ENCODE measurements around the gene ZNF850. TPM values are rescaled to one million over a fixed set of nuclear protein-coding genes. Genes with fewer than 3 reads are reported as not detected.
A peak's percentile ranks its signal among the peaks of the same experiment; 100 is the strongest.

Gene ZNF850
- total RNA-seq, 1 experiment from 2014 or later, result 9.0 TPM

DNA sequence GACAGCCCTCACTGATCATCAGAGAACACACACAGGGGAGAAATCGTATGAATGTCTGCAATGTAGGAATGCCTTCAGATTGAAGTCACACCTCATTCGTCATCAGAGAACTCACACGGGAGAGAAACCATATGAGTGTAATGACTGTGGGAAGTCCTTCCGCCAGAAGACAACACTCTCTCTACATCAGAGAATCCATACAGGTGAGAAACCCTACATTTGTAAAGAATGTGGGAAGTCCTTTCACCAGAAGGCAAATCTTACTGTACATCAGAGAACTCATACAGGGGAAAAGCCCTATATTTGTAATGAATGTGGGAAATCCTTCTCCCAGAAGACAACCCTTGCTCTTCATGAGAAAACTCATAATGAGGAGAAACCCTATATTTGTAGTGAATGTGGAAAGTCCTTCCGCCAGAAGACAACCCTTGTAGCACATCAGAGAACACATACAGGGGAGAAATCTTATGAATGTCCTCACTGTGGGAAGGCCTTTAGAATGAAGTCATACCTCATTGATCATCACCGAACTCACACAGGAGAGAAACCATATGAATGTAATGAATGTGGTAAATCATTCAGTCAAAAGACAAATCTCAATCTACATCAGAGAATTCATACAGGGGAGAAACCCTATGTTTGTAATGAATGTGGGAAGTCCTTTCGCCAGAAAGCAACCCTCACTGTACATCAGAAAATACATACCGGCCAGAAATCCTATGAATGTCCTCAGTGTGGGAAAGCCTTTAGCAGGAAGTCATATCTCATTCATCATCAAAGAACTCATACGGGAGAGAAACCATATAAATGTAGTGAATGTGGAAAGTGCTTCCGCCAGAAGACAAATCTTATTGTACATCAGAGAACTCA lies 52.7 kb downstream of the ZNF850 start:
- no peak for DNase-seq
- no TSS peak for BruUV-seq (replicated peaks)
- TF ChIP-seq, protein P1, sequence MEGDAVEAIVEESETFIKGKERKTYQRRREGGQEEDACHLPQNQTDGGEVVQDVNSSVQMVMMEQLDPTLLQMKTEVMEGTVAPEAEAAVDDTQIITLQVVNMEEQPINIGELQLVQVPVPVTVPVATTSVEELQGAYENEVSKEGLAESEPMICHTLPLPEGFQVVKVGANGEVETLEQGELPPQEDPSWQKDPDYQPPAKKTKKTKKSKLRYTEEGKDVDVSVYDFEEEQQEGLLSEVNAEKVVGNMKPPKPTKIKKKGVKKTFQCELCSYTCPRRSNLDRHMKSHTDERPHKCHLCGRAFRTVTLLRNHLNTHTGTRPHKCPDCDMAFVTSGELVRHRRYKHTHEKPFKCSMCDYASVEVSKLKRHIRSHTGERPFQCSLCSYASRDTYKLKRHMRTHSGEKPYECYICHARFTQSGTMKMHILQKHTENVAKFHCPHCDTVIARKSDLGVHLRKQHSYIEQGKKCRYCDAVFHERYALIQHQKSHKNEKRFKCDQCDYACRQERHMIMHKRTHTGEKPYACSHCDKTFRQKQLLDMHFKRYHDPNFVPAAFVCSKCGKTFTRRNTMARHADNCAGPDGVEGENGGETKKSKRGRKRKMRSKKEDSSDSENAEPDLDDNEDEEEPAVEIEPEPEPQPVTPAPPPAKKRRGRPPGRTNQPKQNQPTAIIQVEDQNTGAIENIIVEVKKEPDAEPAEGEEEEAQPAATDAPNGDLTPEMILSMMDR (IDR thresholded peaks at IDR 0.05; ENCODE audit: unreplicated experiment), result no peak
- Mint-ChIP-seq H3K9me3 (ENCODE audit: low read depth, unreplicated experiment) (peaks cover 24% of the 10 kb centered on the region), H3K27me3 (ENCODE audit: unreplicated experiment) (no peaks in the 10 kb centered on the region), H3K27ac (ENCODE audit: unreplicated experiment) (no peak overlapping the region), H3K4me1 (ENCODE audit: low read depth, unreplicated experiment) (no peaks in the 10 kb centered on the region), H3K36me3 (ENCODE audit: insufficient read depth, unreplicated experiment) (peaks cover 49% of the 10 kb centered on the region), H3K4me3 (ENCODE audit: low read depth, unreplicated experiment) (no peak overlapping the region)
- intact Hi-C loops (cut with micrococcal nuclease; ENCODE audit: unreplicated experiment), result no loop called here
- CTCF ChIA-PET, result no interaction called here

DNA sequence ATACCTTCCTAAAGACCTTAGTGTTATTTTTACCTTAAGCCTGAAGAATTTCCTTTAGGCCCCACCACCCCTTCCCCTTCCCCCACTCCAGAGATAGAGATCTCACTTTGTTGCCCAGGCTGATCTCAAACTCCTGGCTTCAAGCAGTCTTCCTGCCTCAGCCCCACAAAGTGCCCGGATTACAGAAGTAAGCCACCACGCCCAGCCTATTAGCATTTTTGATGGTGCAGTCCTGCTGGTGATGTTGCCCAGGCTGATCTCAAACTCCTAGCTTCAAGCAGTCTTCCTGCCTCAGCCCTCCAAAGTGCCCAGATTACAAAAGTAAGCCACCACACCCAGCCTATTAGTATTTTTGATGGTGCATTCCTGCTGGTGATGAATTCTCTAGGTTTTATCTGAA lies 63.2 kb downstream of the ZNF850 start:
- Mint-ChIP-seq H3K9me3 (ENCODE audit: low read depth, unreplicated experiment) (peaks cover 28% of the 10 kb centered on the region), H3K27me3 (ENCODE audit: unreplicated experiment) (no peaks in the 10 kb centered on the region), H3K4me1 (ENCODE audit: low read depth, unreplicated experiment) (no peaks in the 10 kb centered on the region), H3K27ac (ENCODE audit: unreplicated experiment) (no peak overlapping the region), H3K36me3 (ENCODE audit: insufficient read depth, unreplicated experiment) (peaks cover 23% of the 10 kb centered on the region), H3K4me3 (ENCODE audit: low read depth, unreplicated experiment) (no peak overlapping the region)
- CTCF ChIA-PET, result interaction anchor here (0.7 kb wide), 1 partner anchor 1061 kb away, joined by 3 read pairs; no protein-coding TSS in a partner anchor
- BruUV-seq (replicated peaks), result no TSS peak
- TF ChIP-seq, protein P1 (IDR thresholded peaks at IDR 0.05; ENCODE audit: unreplicated experiment), result no peak
- intact Hi-C loops (cut with micrococcal nuclease; ENCODE audit: unreplicated experiment), result no loop called here
- DNase-seq, result no peak

DNA sequence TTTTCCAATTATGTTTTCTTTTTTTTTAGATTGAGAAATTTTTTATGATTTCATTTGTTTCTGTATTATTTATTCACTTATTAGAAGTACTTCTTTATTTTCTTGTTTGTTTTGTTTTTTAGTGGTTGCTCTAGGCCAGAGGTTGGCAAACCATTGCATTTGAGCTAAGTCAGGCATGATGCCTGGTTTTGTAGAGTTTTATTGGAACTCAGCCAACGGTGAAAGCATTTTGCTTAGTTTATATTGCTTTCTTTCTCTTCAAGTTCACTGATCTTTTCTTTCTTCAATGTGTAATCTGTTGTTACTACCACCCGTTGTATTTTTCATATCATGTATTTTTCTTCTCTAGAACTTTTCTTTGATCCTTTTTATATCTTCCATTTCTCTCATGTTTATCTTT lies 65.5 kb downstream of the ZNF850 start:
- BruUV-seq (replicated peaks), result no TSS peak
- H3K27ac Mint-ChIP-seq (ENCODE audit: unreplicated experiment), result no peak overlapping the region

DNA sequence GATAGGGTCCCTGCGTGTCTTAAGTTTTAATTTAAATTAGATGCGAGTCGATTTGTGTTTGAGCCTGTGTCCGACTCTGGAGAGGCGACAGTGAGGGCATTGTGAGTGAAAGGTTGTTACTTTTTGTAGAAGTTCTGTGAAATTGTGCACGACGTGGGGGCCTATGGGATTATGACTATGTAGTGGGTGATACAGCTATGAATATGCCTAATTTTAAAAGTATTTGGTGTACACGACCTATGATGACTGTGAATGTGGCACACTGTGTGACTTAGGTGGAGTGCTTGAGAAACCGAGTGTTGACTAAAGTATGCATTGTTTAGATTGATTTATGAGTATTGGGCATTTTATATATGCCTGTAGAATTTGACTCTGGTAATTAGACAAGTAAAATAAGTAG lies 84.5 kb downstream of the ZNF850 start:
- Mint-ChIP-seq H3K4me3 (ENCODE audit: low read depth, unreplicated experiment) (peak overlapping the region; percentile 100), H3K36me3 (ENCODE audit: insufficient read depth, unreplicated experiment) (peaks cover 56% of the 10 kb centered on the region), H3K27me3 (ENCODE audit: unreplicated experiment) (no peaks in the 10 kb centered on the region), H3K4me1 (ENCODE audit: low read depth, unreplicated experiment) (peaks cover 27% of the 10 kb centered on the region), H3K27ac (ENCODE audit: unreplicated experiment) (peak overlapping the region; percentile 99), H3K9me3 (ENCODE audit: low read depth, unreplicated experiment) (peaks cover 10% of the 10 kb centered on the region)
- no peak for DNase-seq
- CTCF ChIA-PET, result interaction anchor here (1.4 kb wide), 1 partner anchor 162 kb away, joined by 3 read pairs; the partner anchor contains the start of gene ZNF345
- TF ChIP-seq, protein P1 (IDR thresholded peaks at IDR 0.05; ENCODE audit: unreplicated experiment), result no peak
- BruUV-seq (replicated peaks), result no TSS peak
- intact Hi-C loops (cut with micrococcal nuclease; ENCODE audit: unreplicated experiment), result loop anchor here (5.0 to 10.0 kb wide), 2 partner anchors 113 to 471 kb away; partner anchors contain the start of genes ZNF146 and ZNF529

More for the DNA sequence above, 65.5 kb downstream of the ZNF850 start:
- intact Hi-C loops (cut with micrococcal nuclease; ENCODE audit: unreplicated experiment), result no loop called here
- H3K4me3 Mint-ChIP-seq (ENCODE audit: low read depth, unreplicated experiment), result no peak overlapping the region
- H3K27me3 Mint-ChIP-seq (ENCODE audit: unreplicated experiment), result no peaks in the 10 kb centered on the region
- CTCF ChIA-PET, result interaction anchor here (0.7 kb wide), 1 partner anchor 116 kb away, joined by 8 read pairs; no protein-coding TSS in a partner anchor
- TF ChIP-seq, protein P1 (IDR thresholded peaks at IDR 0.05; ENCODE audit: unreplicated experiment), result no peak
- H3K4me1 Mint-ChIP-seq (ENCODE audit: low read depth, unreplicated experiment), result no peaks in the 10 kb centered on the region
- peaks cover 26% of the 10 kb centered on the region for H3K9me3 Mint-ChIP-seq (ENCODE audit: low read depth, unreplicated experiment)
- peaks cover 5% of the 10 kb centered on the region for H3K36me3 Mint-ChIP-seq (ENCODE audit: insufficient read depth, unreplicated experiment)
- DNase-seq, result no peak
